AG20443 (cell line): ENCODE results near the gene PRPH.
"Not testable (repeated sequence)": the region's sequence is repeated elsewhere in the genome, so short reads cannot be mapped to it uniquely, and the experiment has no call there.

Experiments used
- DNase-seq: peaks from one replicate; pipeline ENCODE4 v3.0.0; 2012; ENCODE audit warnings: low spot score, mixed read lengths

Gene PRPH

DNA sequence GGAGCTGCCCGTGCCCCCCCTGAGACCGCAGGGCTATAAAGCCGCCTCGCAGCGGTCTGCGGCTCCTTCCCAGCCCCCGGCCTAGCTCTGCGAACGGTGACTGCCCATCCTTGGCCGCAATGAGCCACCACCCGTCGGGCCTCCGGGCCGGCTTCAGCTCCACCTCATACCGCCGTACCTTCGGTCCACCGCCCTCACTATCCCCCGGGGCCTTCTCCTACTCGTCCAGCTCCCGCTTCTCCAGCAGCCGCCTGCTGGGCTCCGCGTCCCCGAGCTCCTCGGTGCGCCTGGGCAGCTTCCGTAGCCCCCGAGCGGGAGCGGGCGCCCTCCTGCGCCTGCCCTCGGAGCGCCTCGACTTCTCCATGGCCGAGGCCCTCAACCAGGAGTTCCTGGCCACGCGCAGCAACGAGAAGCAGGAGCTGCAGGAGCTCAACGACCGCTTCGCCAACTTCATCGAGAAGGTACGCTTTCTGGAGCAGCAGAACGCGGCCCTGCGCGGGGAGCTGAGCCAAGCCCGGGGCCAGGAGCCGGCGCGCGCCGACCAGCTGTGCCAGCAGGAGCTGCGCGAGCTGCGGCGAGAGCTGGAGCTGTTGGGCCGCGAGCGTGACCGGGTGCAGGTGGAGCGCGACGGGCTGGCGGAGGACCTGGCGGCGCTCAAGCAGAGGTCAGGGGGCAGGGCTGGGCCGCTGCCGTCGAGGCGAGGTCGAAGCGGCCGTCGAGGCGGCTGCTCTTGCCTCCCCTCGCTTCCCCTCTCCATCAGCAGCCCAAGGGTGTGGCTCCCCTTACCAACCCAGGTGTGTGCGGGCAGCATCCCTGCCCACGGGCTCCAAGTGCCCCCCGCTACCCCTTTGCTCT lies at the start of gene PRPH:
Gene PRPH, plus strand, starts transcription at position 66 of the 855 bp plus-strand sequence. Its CDS starts 54 bp downstream, at position 120.
- DNase-seq, result peak; percentile 22

DNA sequence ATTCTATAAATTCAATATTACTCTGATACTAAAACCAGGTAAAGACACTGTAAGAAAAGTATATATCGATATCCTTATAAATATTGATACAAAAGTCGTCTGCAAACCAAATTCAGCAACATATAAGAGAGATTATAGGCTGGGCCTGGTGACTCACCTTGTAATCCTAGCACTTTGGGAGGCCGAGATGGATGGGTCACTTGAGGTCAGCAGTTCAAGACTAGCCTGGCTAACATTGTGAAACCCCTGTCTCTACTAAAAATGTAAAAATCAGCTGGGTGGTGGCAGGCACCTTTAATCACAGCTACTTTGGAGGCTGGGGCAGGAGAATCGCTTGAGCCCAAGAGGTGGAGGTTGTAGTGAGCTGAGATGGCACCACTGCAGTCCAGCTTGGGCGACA lies 43.6 kb upstream of the PRPH start:
- no peak for DNase-seq

GRCh38 chr12:49253033-49253623 lies 41.8 kb upstream of the PRPH start:
- DNase-seq, result no peak

DNA sequence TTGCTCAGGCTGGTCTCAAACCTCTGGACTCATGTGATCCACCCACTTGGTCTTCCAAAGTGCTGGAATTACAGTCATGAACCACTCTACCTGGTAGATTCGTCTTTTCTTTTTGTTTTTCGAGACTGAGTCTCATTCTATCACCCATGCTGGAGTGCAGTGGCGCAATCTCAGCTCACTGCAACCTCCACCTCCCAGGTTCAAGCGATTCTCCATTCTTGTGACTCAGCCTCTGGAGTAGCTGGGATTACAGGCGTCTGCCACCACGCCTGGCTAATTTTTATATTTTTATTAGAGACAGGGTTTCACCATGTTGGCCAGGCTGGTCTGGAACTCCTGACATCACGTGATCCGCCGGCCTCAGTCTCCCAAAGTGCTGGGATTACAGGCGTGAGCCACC lies 39.5 kb upstream of the PRPH start:
- not testable (repeated sequence) for DNase-seq

GRCh38 chr12:49255857-49256637 lies 38.9 kb upstream of the PRPH start:
- DNase-seq, result no peak

- not testable (repeated sequence) for DNase-seq
These were observed 37.3 kb upstream of the PRPH start for GRCh38 chr12:49257508-49258184.

DNA sequence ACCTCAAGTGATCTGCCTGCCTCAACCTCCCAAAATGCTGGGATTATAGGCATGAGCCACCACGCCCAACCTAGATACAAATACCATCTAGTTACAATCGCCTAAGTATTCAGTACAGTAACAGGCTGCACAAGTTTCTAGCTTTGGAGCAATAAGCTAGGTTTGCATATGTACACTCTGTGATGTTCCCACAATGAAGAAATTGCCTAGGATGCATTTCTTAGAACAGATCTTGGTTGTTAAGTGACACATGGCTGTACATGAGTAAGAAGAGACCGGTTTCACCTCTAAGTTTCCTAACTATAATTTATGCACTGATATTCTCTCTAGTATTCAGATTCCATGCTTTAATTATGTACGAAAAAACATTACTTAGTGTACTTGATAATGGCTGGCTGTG lies 35.5 kb upstream of the PRPH start:
- DNase-seq, result no peak

- DNase-seq, result no peak
These were observed 34.8 kb upstream of the PRPH start for GRCh38 chr12:49260166-49260565.

DNA sequence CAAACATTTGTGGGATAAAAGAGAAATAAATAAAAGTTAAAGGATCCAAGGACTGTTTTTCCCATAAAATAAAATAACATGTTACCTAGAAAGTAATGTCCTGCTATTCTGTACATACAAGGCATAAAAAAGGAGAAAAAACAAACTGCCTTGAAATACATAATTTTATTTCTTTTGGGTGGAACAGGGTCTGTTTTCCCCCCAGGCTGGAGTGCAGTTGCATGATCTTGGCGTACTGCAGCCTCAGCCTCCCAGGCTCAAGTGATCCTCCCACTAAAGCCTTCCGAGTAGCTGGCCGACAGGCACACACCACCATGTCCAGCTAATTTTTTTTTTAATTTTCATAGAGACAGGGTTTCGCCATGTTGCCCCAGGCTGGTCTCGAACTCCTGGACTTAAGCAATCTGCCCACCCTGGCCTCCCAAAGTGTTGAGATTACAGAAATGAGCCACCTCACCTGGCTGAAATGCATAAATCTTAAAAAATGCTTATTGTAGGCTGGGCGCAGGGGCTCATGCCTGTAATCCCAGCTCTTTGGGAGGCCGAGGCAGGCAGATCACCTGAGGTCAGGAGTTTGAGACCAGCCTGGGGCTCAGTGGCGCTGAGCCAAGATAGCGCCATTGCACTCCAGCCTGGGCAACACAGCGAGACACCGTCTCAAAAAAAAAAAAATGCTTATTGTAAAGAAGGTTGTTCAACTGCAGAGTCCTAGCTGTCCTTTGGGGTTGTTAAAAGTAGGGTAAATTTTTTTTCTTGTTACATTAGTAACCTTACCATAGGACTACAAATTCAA lies 34.2 kb upstream of the PRPH start:
- DNase-seq, result no peak

DNA sequence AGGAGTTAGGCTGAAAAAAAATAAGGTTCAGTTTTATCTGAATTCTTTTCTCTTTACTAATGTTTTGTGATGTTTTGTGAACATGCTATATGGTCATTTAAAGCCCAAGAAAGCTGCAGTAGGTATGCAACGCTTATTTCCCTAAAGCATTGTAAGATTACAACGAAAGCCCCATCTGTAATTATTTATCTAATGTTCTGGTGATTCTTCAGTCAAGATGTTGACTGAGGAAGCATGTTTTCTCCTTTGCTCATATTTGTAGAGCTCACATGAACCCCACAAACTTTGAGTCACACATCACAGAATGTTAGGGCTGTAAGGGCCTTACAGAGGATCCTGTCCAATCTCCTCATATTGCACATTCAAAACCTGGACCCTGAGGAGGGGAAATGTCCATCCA lies 33.2 kb upstream of the PRPH start:
- DNase-seq, result no peak

DNA sequence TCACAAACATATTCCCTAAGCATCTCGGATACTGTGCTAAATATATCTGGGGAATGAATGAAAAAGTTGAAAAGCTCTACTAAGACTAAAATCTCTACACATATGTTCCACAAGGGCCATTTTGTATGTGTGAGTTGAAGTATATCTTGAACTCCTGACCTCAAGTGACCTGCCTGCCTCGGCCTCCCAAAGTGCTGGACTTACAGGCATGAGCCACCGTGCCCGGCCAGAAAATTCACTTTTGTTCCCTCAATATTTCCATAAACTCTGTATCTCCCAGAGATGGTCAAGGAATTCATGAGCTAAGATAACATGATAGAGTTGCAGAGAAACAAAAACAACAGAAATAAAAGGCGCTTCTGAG lies 31.6 kb upstream of the PRPH start:
- DNase-seq, result no peak

- DNase-seq, result peak; percentile 68
These were observed 30.5 kb upstream of the PRPH start for GRCh38 chr12:49264466-49264872.

- peak; percentile 99 for DNase-seq
These were observed 29.8 kb upstream of the PRPH start, which contains the start of gene TUBA1C for GRCh38 chr12:49264873-49265792. Gene TUBA1C (plus strand): TSS chr12:49265082. CDS start chr12:49265182, 100 bp downstream.

- DNase-seq, result not testable (repeated sequence)
These were observed 25.8 kb upstream of the PRPH start for GRCh38 chr12:49269191-49269590.

DNA sequence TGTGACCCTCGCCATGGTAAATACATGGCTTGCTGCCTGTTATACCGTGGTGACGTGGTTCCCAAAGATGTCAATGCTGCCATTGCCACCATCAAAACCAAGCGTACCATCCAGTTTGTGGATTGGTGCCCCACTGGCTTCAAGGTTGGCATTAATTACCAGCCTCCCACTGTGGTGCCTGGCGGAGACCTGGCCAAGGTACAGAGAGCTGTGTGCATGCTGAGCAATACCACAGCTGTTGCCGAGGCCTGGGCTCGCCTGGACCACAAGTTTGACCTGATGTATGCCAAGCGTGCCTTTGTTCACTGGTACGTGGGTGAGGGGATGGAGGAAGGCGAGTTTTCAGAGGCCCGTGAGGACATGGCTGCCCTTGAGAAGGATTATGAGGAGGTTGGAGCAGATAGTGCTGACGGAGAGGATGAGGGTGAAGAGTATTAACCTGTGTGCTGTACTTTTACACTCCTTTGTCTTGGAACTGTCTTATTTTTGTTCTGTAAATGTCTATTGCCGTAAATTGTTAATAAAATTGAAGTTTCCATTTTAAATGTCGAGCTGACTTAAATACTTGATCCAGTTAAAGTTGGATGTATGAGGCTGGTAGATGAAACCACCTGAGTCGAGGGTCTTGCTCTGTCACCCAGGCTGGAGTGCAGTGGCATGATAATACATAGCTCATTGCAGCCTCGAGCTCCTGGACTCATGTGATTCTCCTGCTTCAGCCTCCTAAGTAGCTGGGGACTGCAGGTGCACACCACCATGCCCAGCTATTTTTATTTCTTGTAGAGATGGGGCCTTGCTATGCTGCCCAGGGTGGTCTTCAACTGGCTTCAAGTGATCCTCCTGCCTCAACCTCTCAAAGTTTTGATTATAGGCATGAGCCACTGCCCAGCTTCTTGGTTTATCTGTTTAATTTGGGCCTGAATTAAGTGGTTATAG lies 21.9 kb upstream of the PRPH start:
- DNase-seq, result no peak

DNA sequence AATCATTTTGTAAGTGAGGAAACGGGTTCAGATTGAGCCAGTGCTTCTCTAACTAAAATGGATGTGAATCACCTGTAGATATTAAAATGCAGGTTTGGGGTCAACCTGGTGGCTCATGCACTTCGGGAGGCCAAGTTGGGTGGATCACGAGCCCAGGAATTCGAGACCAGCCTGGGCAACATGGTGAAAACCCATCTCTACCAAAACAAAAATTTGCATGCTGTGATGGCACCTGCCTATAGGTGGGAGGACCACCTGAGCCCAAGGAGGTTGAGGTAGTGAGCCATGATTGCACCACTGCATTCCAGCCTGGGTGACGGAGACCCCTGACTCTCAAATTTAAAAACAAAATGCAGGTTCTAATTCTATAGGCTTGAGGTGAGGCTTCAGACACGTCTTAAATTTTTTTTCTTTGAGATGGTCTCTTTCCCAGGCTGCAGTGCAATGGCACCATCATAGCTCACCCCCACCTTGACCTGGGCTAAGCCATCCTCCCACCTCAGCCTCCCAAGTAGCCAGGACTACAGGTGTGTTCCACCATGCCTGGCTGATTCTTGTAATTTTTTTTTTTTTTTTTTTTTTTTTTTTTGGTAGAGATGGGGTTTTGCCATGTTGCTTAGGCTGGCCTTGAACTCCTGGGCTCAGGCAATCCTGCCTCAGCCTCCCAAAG lies 21.1 kb upstream of the PRPH start:
- DNase-seq, result no peak

DNA sequence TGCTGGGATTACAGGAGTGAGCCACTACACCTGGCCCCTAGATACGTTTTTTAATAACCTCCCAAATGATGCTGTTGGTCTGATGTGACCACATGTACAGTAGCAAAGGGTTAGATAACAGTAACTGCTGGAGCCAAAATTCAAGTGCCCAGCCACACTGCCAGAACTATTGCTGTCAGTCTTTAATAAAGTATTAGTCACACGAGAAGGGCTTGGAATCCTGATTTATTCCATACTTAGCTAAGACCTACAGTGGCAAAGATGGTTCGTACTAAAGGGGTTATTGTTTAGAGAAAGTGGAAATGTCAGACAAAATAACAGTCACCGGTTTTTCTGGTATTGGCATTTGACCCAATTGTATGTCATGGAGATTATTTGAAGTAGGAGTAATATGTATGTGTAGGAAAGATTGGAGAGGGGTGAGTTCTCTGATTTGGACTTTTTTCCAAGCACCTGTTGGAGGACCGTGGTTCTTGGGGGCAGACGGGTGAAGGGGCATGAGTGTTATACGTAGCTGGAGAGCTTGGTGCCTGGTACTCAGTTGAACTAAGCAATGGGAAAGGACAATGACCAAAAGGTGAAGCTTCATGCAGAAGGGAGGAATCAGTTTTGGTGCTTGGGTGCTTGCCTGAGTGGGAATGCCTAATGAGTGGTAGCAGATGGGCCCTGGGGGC lies 20.4 kb upstream of the PRPH start:
- peak; percentile 7 for DNase-seq
